ENCODE results near the gene CREG2.

The CREG2 gene

GRCh38 chr2:101367508-101367907 is 19.8 kb downstream of the CREG2 start:
- Histone ChIP-seq H3K4me3 (ENCODE audit: low read length) (no peak overlapping the region), H3K27me3 (replicated peaks; ENCODE audit: insufficient read depth, low read length) (no peaks in the 10 kb centered on the region), H3K9me3 (replicated peaks; ENCODE audit: insufficient read depth, low read length) (no peaks in the 10 kb centered on the region), H3K9me2 (replicated peaks; ENCODE audit: insufficient read depth, low read length) (no peaks in the 10 kb centered on the region), H3K9ac (ENCODE audit: low read length) (no peak overlapping the region), H3K27ac (ENCODE audit: low read length) (no peak overlapping the region), H4K20me1 (ENCODE audit: insufficient read depth, low read length) (no peaks in the 10 kb centered on the region), H3K36me3 (replicated peaks; ENCODE audit: insufficient read depth, low read length) (no peaks in the 10 kb centered on the region), H3K4me2 (ENCODE audit: low read depth, low read length) (no peak overlapping the region), H3K79me2 (ENCODE audit: low read length) (no peaks in the 10 kb centered on the region), H3F3A (ENCODE audit: insufficient read depth, low read length) (no peaks in the 10 kb centered on the region), H2AFZ (ENCODE audit: low read length) (no peak overlapping the region), H3K4me1 (ENCODE audit: low read length) (no peaks in the 10 kb centered on the region)
- TF ChIP-seq CTCF (IDR thresholded peaks at IDR 0.05; ENCODE audit: low read length) (no peak), EZH2phosphoT487 (IDR thresholded peaks at IDR 0.05; ENCODE audit: low read length) (no peak), EZH2 (optimal IDR thresholded peaks at IDR 0.05; ENCODE audit: low read depth, low read length) (no peak)
- no peak for DNase-seq

- H3K9ac ChIP-seq (ENCODE audit: low read length) = no peak overlapping the region
- H3K27me3 ChIP-seq (replicated peaks; ENCODE audit: insufficient read depth, low read length) = no peaks in the 10 kb centered on the region
- no peaks in the 10 kb centered on the region for H4K20me1 ChIP-seq (ENCODE audit: insufficient read depth, low read length)
- no peaks in the 10 kb centered on the region for H3F3A ChIP-seq (ENCODE audit: insufficient read depth, low read length)
- H3K4me3 ChIP-seq (ENCODE audit: low read length) = no peak overlapping the region
- TF ChIP-seq EZH2 (optimal IDR thresholded peaks at IDR 0.05; ENCODE audit: low read depth, low read length) (no peak), CTCF (IDR thresholded peaks at IDR 0.05; ENCODE audit: low read length) (no peak), EZH2phosphoT487 (IDR thresholded peaks at IDR 0.05; ENCODE audit: low read length) (no peak)
- H3K9me3 ChIP-seq (replicated peaks; ENCODE audit: insufficient read depth, low read length) = no peaks in the 10 kb centered on the region
- no peak overlapping the region for H3K27ac ChIP-seq (ENCODE audit: low read length)
- no peaks in the 10 kb centered on the region for H3K9me2 ChIP-seq (replicated peaks; ENCODE audit: insufficient read depth, low read length)
- H2AFZ ChIP-seq (ENCODE audit: low read length) = no peak overlapping the region
- H3K79me2 ChIP-seq (ENCODE audit: low read length) = no peaks in the 10 kb centered on the region
- no peak overlapping the region for H3K4me2 ChIP-seq (ENCODE audit: low read depth, low read length)
- H3K36me3 ChIP-seq (replicated peaks; ENCODE audit: insufficient read depth, low read length) = no peaks in the 10 kb centered on the region
- DNase-seq = no peak
- H3K4me1 ChIP-seq (ENCODE audit: low read length) = no peaks in the 10 kb centered on the region
Measured at GRCh38 chr2:101364878-101365277, 22.4 kb downstream of the CREG2 start.

GRCh38 chr2:101362777-101363176 is 24.5 kb downstream of the CREG2 start:
- H3K9me2 ChIP-seq (replicated peaks; ENCODE audit: insufficient read depth, low read length) = no peaks in the 10 kb centered on the region
- no peak overlapping the region for H3K9ac ChIP-seq (ENCODE audit: low read length)
- no peak overlapping the region for H3K4me3 ChIP-seq (ENCODE audit: low read length)
- no peaks in the 10 kb centered on the region for H3K36me3 ChIP-seq (replicated peaks; ENCODE audit: insufficient read depth, low read length)
- no peaks in the 10 kb centered on the region for H3K79me2 ChIP-seq (ENCODE audit: low read length)
- H3K27ac ChIP-seq (ENCODE audit: low read length) = no peak overlapping the region
- no peaks in the 10 kb centered on the region for H3K4me1 ChIP-seq (ENCODE audit: low read length)
- no peak for DNase-seq
- H3F3A ChIP-seq (ENCODE audit: insufficient read depth, low read length) = no peaks in the 10 kb centered on the region
- H3K27me3 ChIP-seq (replicated peaks; ENCODE audit: insufficient read depth, low read length) = no peaks in the 10 kb centered on the region
- H2AFZ ChIP-seq (ENCODE audit: low read length) = no peak overlapping the region
- no peaks in the 10 kb centered on the region for H3K9me3 ChIP-seq (replicated peaks; ENCODE audit: insufficient read depth, low read length)
- H4K20me1 ChIP-seq (ENCODE audit: insufficient read depth, low read length) = no peaks in the 10 kb centered on the region
- TF ChIP-seq EZH2 (optimal IDR thresholded peaks at IDR 0.05; ENCODE audit: low read depth, low read length) = no peak
- TF ChIP-seq CTCF (IDR thresholded peaks at IDR 0.05; ENCODE audit: low read length) = no peak
- TF ChIP-seq EZH2phosphoT487 (IDR thresholded peaks at IDR 0.05; ENCODE audit: low read length) = no peak
- H3K4me2 ChIP-seq (ENCODE audit: low read depth, low read length) = no peak overlapping the region
